ENCODE data around the gene ARHGEF37. TPM values are rescaled to one million over a fixed set of nuclear protein-coding genes. Genes with fewer than 3 reads are reported as not detected.
A peak's percentile ranks its signal among the peaks of the same experiment; 100 is the strongest.

Gene ARHGEF37
- total RNA-seq, 4 donors from 2014 or later, result 10.2 to 21.4 (median 15.3) TPM

GRCh38 chr5:149652697-149653096 lies 71.4 kb downstream of the ARHGEF37 start:
- Histone ChIP-seq H3K4me1 (no peaks in the 10 kb centered on the region), H3K27me3 (no peaks in the 10 kb centered on the region), H3K4me3 (no peak overlapping the region), H3K27ac (no peak overlapping the region), H3K36me3 (no peaks in the 10 kb centered on the region), H3K9me3 (no peaks in the 10 kb centered on the region)
- DNase-seq, result no peak
- TF ChIP-seq POLR2A (IDR thresholded peaks at IDR 0.05), result no peak
- TF ChIP-seq, protein P1, sequence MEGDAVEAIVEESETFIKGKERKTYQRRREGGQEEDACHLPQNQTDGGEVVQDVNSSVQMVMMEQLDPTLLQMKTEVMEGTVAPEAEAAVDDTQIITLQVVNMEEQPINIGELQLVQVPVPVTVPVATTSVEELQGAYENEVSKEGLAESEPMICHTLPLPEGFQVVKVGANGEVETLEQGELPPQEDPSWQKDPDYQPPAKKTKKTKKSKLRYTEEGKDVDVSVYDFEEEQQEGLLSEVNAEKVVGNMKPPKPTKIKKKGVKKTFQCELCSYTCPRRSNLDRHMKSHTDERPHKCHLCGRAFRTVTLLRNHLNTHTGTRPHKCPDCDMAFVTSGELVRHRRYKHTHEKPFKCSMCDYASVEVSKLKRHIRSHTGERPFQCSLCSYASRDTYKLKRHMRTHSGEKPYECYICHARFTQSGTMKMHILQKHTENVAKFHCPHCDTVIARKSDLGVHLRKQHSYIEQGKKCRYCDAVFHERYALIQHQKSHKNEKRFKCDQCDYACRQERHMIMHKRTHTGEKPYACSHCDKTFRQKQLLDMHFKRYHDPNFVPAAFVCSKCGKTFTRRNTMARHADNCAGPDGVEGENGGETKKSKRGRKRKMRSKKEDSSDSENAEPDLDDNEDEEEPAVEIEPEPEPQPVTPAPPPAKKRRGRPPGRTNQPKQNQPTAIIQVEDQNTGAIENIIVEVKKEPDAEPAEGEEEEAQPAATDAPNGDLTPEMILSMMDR (IDR thresholded peaks at IDR 0.05), result no peak

- Histone ChIP-seq H3K27ac (no peak overlapping the region), H3K27me3 (no peaks in the 10 kb centered on the region), H3K9me3 (no peaks in the 10 kb centered on the region), H3K36me3 (no peaks in the 10 kb centered on the region), H3K4me3 (no peak overlapping the region), H3K4me1 (no peaks in the 10 kb centered on the region)
- TF ChIP-seq, protein P1 (IDR thresholded peaks at IDR 0.05), result no peak
- TF ChIP-seq POLR2A (IDR thresholded peaks at IDR 0.05), result no peak
- DNase-seq, result no peak
These were observed 72.9 kb downstream of the ARHGEF37 start for GRCh38 chr5:149654231-149654630.

DNA sequence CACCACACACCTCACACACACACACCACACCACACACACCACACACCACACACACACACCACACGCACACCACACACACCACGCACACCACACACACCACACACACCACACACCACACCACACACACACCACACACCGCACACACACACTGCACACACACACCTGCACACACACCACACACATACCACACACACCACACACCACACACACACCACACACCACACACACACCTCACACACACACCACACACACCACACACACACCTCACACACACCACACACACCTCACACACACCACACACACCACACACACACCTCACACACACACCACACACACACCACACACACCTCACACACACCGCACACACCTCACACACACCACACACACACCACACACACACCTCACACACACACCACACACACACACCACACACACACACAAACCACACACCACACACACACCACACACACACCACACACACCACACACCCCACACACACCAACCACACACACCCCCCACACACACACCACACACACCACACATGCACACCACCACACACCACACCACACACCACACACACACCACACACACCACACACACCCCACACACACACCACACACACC lies 73.7 kb downstream of the ARHGEF37 start:
- no peak for TF ChIP-seq POLR2A (IDR thresholded peaks at IDR 0.05)
- TF ChIP-seq, protein P1 (IDR thresholded peaks at IDR 0.05), result no peak
- Histone ChIP-seq H3K27ac (no peak overlapping the region), H3K9me3 (no peaks in the 10 kb centered on the region), H3K27me3 (no peaks in the 10 kb centered on the region), H3K4me3 (no peak overlapping the region), H3K4me1 (peaks cover 0 to 6% (median 0%) of the 10 kb centered on the region in 4 donors), H3K36me3 (no peaks in the 10 kb centered on the region)
- DNase-seq, result no peak

DNA sequence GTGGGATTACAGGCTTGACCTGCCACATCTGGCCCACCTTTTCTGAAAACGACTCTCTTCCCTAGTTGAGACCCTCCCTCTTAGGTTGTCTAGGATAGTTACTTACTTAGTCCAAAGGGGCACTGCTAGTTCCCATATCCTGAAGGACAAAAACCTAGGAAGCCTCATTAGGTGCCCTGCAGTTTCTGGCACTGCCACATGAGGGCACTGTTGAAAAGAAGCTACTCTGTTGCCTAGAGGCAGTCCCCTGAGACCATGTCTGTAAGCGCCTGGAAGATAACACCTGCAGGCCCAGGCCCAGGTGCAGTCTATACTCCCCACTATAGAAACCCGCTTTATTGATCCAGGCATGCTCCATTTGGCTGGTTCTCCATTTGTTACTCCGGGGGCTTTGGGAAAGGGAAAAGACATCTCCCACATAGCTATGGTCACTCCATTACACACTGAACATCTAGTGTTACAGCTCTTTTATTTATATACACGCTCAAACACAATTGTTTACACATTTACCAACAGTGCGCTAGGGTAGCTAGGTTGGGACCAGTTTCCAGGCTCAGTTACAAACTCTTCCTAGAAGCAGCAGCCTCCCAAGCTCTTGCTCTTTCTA lies 75.4 kb downstream of the ARHGEF37 start:
- no peak for TF ChIP-seq POLR2A (IDR thresholded peaks at IDR 0.05)
- TF ChIP-seq, protein P1 (IDR thresholded peaks at IDR 0.05), result peak in 4 of 6 experiments; percentile 61 to 91 (median 86)
- Histone ChIP-seq H3K27me3 (no peaks in the 10 kb centered on the region), H3K4me1 (peaks cover 0 to 14% (median 0%) of the 10 kb centered on the region in 4 donors), H3K27ac (no peak overlapping the region), H3K36me3 (no peaks in the 10 kb centered on the region), H3K4me3 (no peak overlapping the region), H3K9me3 (no peaks in the 10 kb centered on the region)
- peak in 2 of 3 donors; percentile 79 to 87 for DNase-seq

DNA sequence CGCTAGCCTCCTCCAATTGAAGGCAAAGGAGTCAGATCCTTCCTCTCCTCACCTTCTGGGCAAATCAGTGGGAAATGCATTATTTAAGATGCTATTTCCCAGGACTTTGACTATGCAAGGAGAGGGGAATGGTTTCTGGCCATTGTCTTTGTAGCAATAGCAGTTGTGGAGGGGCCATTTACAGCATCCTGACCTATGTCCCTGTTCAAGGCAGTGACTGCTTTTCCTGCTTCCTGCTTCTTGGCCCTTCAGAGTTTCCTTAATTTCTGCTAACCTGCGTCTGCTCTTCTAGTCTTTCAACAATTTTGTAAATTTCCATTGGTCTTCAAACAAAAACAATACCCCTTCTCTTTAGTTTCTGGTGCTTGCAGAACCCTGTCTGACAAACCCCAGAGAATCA lies 76.0 kb downstream of the ARHGEF37 start:
- TF ChIP-seq, protein P1 (IDR thresholded peaks at IDR 0.05), result no peak
- TF ChIP-seq POLR2A (IDR thresholded peaks at IDR 0.05), result no peak
- H3K27me3 ChIP-seq, result no peaks in the 10 kb centered on the region
- no peak overlapping the region for H3K27ac ChIP-seq
- no peaks in the 10 kb centered on the region for H3K9me3 ChIP-seq
- no peaks in the 10 kb centered on the region for H3K36me3 ChIP-seq
- no peak for DNase-seq
- H3K4me1 ChIP-seq, result peaks cover 0 to 14% (median 0%) of the 10 kb centered on the region in 4 donors
- no peak overlapping the region for H3K4me3 ChIP-seq

Data from Peyer's patch (tissue), 4 donors.